Spleen (tissue), 7 donors: ENCODE results near the gene PCMT1.

ENCODE experiments used
- CTCF ChIP-seq, 11 experiments: fragments of 200-600 bp in 7 of 11; fragments of 450-650 bp in 4 of 11; sonication (generic) in 4 of 11; IDR thresholded peaks in 8 of 11; conservative IDR thresholded peaks in 3 of 11; 1 replicate in 7 of 11; 2 replicates in 4 of 11; pipeline versions ENCODE4 v1.4.0 to v1.8.0; 2016 to 2021; ENCODE audit warnings: antibody characterized with exemption in 11 of 11, inconsistent platforms in 4 of 11, mild to moderate bottlenecking in 1 of 11
- POLR2AphosphoS5 ChIP-seq, 3 donors: sonication (generic); formaldehyde crosslinking; IDR thresholded peaks; one replicate each; pipeline ENCODE4 v1.5.1; 2017; ENCODE audit warnings: antibody characterized with exemption in 3 of 3
- donor health status: DM: no; HTN: no; CAD: no; lungs with moderate emphysema.
- donor health status: DM: no; HTN: no; CAD: no.
- donor health status: DM: no; HTN: no; CAD: no.

- TF ChIP-seq CTCF (IDR thresholded peaks at IDR 0.05 in 8 of 11, conservative IDR thresholded peaks at IDR 0.05 in 3 of 11): no peak
- TF ChIP-seq POLR2AphosphoS5 (IDR thresholded peaks at IDR 0.05): no peak
Observed at GRCh38 chr6:149830731-149831307, 81.3 kb downstream of the PCMT1 start.
